Subcutaneous adipose tissue (tissue), 4 donors: ENCODE measurements around the gene ERICH4. TPM values are rescaled to one million over a fixed set of nuclear protein-coding genes. Genes with fewer than 3 reads are reported as not detected.

ENCODE experiments used
- CTCF ChIP-seq: fragments of 450-650 bp; IDR thresholded peaks from one replicate; pipeline ENCODE4 v1.5.1; 2016; ENCODE audit warnings: low read depth, mild to moderate bottlenecking, control low read depth, antibody characterized with exemption, moderate library complexity
- total RNA-seq, 4 donors: library from RNA; depleted of rRNA; stranded (reverse); fragments of >200 nt; gene quantifications; one replicate each; pipeline ENCODE4 v1.1.0, GENCODE V29; 2016

The ERICH4 gene
- total RNA-seq, 4 donors from 2014 or later: not detected

GRCh38 chr19:41399525-41399924 lies 43.4 kb upstream of the ERICH4 start:
- TF ChIP-seq CTCF: no peak

GRCh38 chr19:41401483-41401882 lies 41.5 kb upstream of the ERICH4 start:
- TF ChIP-seq CTCF: no peak

GRCh38 chr19:41402010-41402409 lies 40.9 kb upstream of the ERICH4 start:
- TF ChIP-seq CTCF: no peak

GRCh38 chr19:41403181-41403970 lies 39.6 kb upstream of the ERICH4 start:
- TF ChIP-seq CTCF: no peak

- no peak for TF ChIP-seq CTCF
These were observed 37.2 kb upstream of the ERICH4 start for GRCh38 chr19:41405776-41406175.

GRCh38 chr19:41407271-41407670 lies 35.7 kb upstream of the ERICH4 start:
- TF ChIP-seq CTCF: no peak

GRCh38 chr19:41408256-41408655 lies 34.7 kb upstream of the ERICH4 start:
- no peak for TF ChIP-seq CTCF
